Right atrium auricular region (tissue), 2 donors: ENCODE measurements around the gene HSPB7. TPM values are rescaled to one million over a fixed set of nuclear protein-coding genes. Genes with fewer than 3 reads are reported as not detected.

ENCODE experiments used
- DNase-seq: peaks from one replicate; pipeline ENCODE4 v3.0.0-alpha.2; 2019; ENCODE audit warnings: low spot score
- H3K27ac ChIP-seq, 2 donors: fragments of 200-600 bp; sonication (generic); 1 replicate in 1 of 2; 2 replicates in 1 of 2; pipeline ENCODE4 v1.5.1; 2016 to 2019
- H3K27me3 ChIP-seq, 2 donors: fragments of 200-600 bp; sonication (generic); one replicate each; pipeline versions ENCODE4 v1.5.1 to v1.6.0; 2017 to 2019
- H3K36me3 ChIP-seq: fragments of 200-600 bp; sonication (generic); one replicate; pipeline ENCODE4 v1.5.1; 2016
- H3K4me1 ChIP-seq, 2 donors: fragments of 200-600 bp; sonication (generic); one replicate each; pipeline versions ENCODE4 v1.5.1 to v1.6.0; 2017 to 2019
- H3K4me3 ChIP-seq, 2 donors: fragments of 200-600 bp; sonication (generic); 1 replicate in 1 of 2; 2 replicates in 1 of 2; pipeline ENCODE4 v1.5.1; 2017 to 2019; ENCODE audit warnings: mild to moderate bottlenecking in 1 of 2, moderate library complexity in 1 of 2
- H3K9me3 ChIP-seq, 2 donors: fragments of 200-600 bp; sonication (generic); one replicate each; pipeline ENCODE4 v1.5.1; 2019
- total RNA-seq, 2 donors: library from RNA; depleted of rRNA; stranded (reverse); fragments of >200 nt; gene quantifications; one replicate each; pipeline ENCODE4 v1.1.0, GENCODE V29; 2016
- TF ChIP-seq, protein P1 (sequence below), 2 donors: fragments of 200-600 bp; sonication (generic); IDR thresholded peaks; one replicate each; pipeline ENCODE4 v1.5.1; 2019; ENCODE audit warnings: antibody characterized with exemption in 2 of 2

Gene HSPB7
- total RNA-seq, 2 donors from 2014 or later: 1,082 to 1,229 TPM

DNA sequence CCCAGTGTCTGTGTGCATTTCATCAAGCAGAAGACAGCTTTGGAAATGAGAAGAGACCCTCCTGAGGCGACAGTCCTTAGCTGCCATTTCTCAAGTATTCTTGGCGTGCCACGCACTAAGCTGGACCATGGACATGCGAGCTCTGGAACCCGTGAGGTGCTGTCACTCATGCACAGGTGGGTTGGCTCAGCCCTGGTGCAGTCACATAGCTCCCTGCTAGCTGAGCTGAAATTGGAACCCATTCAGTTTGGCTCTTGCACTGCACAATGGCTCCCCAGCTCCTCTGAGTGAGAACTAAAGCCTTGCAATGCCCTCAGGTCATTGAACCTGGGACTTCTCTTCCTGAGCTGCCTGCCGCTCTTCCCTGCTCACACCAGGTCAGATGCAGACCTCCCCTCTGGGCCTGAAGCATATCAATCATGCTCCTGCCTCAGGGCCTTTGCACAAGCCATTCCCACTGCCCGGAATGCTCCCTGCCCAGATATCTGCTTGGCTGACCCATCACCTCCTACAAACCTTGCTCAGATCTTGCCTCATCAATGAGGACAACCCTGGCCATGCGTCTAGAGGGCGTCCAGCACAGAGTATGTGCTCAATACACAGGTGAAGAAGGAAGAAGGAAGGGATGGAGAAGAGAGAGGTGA, 20.1 kb downstream of the HSPB7 start:
- Histone ChIP-seq H3K27me3 (no peaks in the 10 kb centered on the region), H3K9me3 (no peaks in the 10 kb centered on the region), H3K27ac (no peak overlapping the region), H3K4me3 (no peak overlapping the region), H3K4me1 (no peaks in the 10 kb centered on the region), H3K36me3 (no peaks in the 10 kb centered on the region)
- DNase-seq: no peak
- TF ChIP-seq, protein P1, sequence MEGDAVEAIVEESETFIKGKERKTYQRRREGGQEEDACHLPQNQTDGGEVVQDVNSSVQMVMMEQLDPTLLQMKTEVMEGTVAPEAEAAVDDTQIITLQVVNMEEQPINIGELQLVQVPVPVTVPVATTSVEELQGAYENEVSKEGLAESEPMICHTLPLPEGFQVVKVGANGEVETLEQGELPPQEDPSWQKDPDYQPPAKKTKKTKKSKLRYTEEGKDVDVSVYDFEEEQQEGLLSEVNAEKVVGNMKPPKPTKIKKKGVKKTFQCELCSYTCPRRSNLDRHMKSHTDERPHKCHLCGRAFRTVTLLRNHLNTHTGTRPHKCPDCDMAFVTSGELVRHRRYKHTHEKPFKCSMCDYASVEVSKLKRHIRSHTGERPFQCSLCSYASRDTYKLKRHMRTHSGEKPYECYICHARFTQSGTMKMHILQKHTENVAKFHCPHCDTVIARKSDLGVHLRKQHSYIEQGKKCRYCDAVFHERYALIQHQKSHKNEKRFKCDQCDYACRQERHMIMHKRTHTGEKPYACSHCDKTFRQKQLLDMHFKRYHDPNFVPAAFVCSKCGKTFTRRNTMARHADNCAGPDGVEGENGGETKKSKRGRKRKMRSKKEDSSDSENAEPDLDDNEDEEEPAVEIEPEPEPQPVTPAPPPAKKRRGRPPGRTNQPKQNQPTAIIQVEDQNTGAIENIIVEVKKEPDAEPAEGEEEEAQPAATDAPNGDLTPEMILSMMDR (IDR thresholded peaks at IDR 0.05): no peak

DNA sequence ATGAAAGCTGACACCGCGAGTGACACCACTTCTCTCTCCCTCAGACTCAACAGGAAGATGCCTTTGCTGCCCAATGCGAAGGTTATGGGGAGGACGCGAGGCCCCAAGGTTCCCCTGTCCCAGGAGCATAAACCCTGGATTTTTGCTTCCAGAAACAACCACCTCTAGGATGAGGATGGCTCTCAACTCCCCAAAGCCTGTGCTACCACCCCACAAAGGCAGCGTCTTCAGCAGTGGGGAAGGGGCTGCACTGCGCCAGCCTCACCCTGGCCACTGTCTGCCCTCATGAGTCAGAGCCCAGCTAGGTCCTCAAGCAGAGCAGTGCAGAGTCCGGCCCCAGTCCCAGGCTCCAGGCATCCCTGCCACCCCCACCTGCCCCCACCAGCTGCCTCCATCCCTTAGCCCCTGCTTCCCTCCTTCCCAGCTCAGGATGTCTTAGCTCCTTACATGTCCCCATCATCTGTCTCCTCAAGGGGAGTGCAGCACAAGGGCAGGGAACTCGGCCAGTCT, 20.7 kb downstream of the HSPB7 start:
- Histone ChIP-seq H3K27me3 (no peaks in the 10 kb centered on the region), H3K27ac (no peak overlapping the region)
- TF ChIP-seq, protein P1 (IDR thresholded peaks at IDR 0.05): no peak

DNA sequence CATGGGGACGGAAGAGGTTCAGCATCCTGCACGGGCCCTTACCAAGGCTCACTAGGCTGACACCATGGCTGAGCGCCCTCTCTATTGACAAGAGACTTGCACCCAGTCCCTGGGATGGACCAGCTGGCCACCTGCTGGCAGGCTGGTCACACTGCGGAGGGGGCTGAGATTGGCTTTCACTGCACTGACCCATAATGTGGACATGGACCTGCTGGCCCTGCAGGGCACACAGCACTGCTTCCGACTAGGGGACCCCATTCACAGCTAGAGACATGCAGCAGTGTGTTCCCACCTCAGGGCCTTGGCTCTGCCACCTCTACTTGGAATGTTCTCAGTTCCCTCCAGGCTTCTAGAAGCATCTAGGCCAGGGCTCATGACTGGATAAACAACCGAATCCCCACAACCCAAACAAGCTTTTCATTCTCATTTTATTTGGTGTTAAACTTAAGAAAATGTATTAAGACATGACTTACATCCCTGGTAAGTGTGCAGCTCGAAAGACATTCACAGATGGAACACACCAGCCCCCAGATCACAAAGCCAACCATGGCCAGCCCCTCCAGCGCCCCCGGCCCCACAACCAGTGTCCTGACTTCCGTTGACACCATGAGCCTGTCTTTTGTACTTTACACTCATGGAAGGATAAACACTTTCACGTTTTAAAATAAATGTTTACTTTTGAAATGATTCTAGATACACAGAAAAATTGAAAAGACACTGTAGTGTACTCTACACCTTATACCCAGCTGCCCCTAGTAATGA, 23.1 kb downstream of the HSPB7 start:
- Histone ChIP-seq H3K9me3 (no peaks in the 10 kb centered on the region), H3K27ac (no peak overlapping the region), H3K36me3 (no peaks in the 10 kb centered on the region), H3K27me3 (no peaks in the 10 kb centered on the region), H3K4me3 (no peak overlapping the region), H3K4me1 (no peaks in the 10 kb centered on the region)
- TF ChIP-seq, protein P1 (IDR thresholded peaks at IDR 0.05): peak; percentile 67 to 93
- DNase-seq: peak; percentile 75

More for the DNA sequence above, 20.7 kb downstream of the HSPB7 start:
- H3K36me3 ChIP-seq: no peaks in the 10 kb centered on the region
- H3K9me3 ChIP-seq: no peaks in the 10 kb centered on the region
- no peaks in the 10 kb centered on the region for H3K4me1 ChIP-seq
- no peak for DNase-seq
- no peak overlapping the region for H3K4me3 ChIP-seq

DNA sequence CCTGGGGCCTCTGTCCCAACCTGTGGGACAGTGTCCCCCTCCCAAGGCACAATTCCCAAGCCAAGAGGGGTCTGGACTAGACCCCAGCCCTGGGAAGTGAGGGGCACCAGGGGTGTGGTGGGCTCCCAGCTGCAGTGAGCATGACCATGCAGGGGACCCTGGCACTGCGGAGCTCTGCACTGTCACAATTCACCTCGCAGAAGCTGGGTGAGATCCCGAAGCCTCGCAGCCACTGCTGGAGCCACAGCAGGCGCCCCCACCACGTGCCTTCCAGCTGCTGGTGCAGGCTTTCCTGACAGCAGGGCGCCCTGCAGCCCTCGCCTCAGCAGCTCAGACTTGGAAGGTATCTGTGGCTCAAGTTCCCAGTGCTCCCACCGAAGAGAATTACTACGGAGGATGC, 23.8 kb downstream of the HSPB7 start:
- no peak for DNase-seq
- H3K4me1 ChIP-seq: no peaks in the 10 kb centered on the region
- H3K36me3 ChIP-seq: no peaks in the 10 kb centered on the region
- no peak overlapping the region for H3K4me3 ChIP-seq
- H3K27me3 ChIP-seq: no peaks in the 10 kb centered on the region
- TF ChIP-seq, protein P1 (IDR thresholded peaks at IDR 0.05): no peak
- no peak overlapping the region for H3K27ac ChIP-seq
- H3K9me3 ChIP-seq: no peaks in the 10 kb centered on the region

DNA sequence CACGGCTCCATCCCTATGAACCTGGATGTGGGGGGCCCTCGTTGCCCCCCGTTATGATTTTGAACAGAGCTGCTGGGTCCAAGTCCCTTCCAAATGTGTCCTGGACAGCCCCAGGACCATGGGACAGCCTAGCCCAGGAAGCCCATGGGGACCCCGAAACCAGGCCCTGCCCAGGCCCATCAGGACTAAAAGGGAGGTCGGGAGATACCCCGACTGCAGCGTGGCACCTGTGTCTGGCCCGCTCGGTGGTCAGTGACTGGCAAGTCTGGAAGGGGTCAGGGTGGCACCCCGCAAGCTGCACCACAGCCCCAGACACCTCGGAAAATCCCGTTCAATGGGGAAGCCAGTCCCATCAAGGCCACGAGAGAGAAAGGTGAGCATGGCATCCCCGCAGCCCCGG, 24.2 kb downstream of the HSPB7 start:
- Histone ChIP-seq H3K4me3 (no peak overlapping the region), H3K27ac (no peak overlapping the region), H3K27me3 (no peaks in the 10 kb centered on the region), H3K36me3 (no peaks in the 10 kb centered on the region), H3K4me1 (no peaks in the 10 kb centered on the region), H3K9me3 (no peaks in the 10 kb centered on the region)
- TF ChIP-seq, protein P1 (IDR thresholded peaks at IDR 0.05): no peak
- DNase-seq: no peak
